ENCODE measurements around the gene CYP4F3. TPM values are rescaled to one million over a fixed set of nuclear protein-coding genes. Genes with fewer than 3 reads are reported as not detected.
"Not testable (repeated sequence)": the region's sequence is repeated elsewhere in the genome, so short reads cannot be mapped to it uniquely, and the experiment has no call there.

Gene CYP4F3
- total RNA-seq, 2 donors from 2014 or later, result 0.12 TPM; not detected in 1

DNA sequence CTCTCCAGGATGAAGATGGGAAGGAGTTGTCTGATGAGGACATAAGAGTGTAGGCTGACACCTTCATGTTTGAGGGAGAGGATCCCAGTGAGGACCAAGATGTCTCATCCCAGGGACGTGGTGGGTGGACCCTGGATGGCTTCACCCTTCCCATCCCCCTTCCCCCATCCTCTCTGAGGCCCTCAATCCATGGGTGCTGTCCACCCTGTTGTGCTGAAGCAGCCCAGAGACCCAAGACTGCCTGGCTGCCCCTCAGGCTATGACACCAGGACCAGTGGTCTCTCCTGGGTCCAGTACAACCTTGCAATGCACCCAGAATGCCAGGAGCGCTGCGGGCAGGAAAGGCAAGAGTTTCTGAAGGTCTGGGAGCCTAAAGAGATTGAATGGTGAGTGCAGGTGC lies 28.7 kb downstream of the CYP4F3 start:
- DNase-seq (ENCODE audit: low spot score) (no peak), ATAC-seq (no peak)
- no peaks in the 10 kb centered on the region for H3K36me3 Mint-ChIP-seq
- peaks cover 8% of the 10 kb centered on the region in 2 donors for H3K27me3 Mint-ChIP-seq
- H3K4me1 Mint-ChIP-seq (ENCODE audit: low read depth in 2 of 2), result peaks cover 0 to 3% of the 10 kb centered on the region in 2 donors
- no peaks in the 10 kb centered on the region for H3K9me3 Mint-ChIP-seq
- no peak overlapping the region for H3K4me3 Mint-ChIP-seq
- no peak overlapping the region for H3K27ac Mint-ChIP-seq

GRCh38 chr19:15669891-15670290 lies 29.2 kb downstream of the CYP4F3 start:
- no peaks in the 10 kb centered on the region for H3K9me3 Mint-ChIP-seq
- ATAC-seq (no peak), DNase-seq (ENCODE audit: low spot score) (no peak)
- no peak overlapping the region for H3K27ac Mint-ChIP-seq
- H3K4me1 Mint-ChIP-seq (ENCODE audit: low read depth in 2 of 2), result peaks cover 0 to 6% of the 10 kb centered on the region in 2 donors
- no peak overlapping the region for H3K4me3 Mint-ChIP-seq
- H3K27me3 Mint-ChIP-seq, result peaks cover 6 to 7% of the 10 kb centered on the region in 2 donors
- no peaks in the 10 kb centered on the region for H3K36me3 Mint-ChIP-seq

GRCh38 chr19:15671237-15671821 lies 30.6 kb downstream of the CYP4F3 start:
- no peaks in the 10 kb centered on the region for H3K9me3 Mint-ChIP-seq

DNA sequence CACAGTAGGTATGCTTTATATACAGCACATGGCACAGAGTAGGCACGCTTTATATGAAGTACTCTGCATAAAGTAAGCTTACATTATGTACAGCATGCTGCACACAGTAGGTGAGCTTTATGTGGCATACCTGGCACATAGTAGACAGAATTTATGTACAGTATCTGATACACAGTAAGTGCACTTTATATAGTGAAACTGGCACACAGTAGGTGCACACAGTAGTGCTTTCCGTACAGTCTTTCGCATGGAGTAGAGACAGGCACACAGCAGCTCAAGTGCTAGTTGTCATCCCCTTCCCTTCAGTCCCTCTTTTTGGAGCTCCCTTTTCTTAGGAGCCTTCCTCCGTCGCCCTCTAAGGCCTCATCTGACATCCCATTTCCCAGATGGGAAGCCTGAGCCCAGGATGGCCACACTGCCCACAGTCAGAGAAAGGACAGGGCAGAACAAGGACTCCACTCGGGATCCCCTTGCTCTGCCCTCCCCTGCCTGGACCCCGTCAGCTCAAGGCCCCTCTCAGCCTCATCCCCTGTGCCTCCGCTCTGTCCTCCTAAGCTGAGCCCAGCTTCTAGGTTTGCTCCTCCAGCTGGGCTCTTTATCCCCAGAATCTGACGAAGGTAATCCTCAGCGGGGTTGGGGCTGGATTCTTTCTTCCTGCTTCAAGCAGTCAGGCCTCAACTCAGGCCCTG lies 31.3 kb downstream of the CYP4F3 start:
- H3K4me3 Mint-ChIP-seq, result no peak overlapping the region
- H3K27ac Mint-ChIP-seq, result no peak overlapping the region
- H3K9me3 Mint-ChIP-seq, result no peaks in the 10 kb centered on the region
- H3K4me1 Mint-ChIP-seq (ENCODE audit: low read depth in 2 of 2), result peaks cover 0 to 6% of the 10 kb centered on the region in 2 donors
- DNase-seq (ENCODE audit: low spot score), result no peak
- ATAC-seq, result no peak
- H3K27me3 Mint-ChIP-seq, result peaks cover 0 to 6% of the 10 kb centered on the region in 2 donors
- H3K36me3 Mint-ChIP-seq, result no peaks in the 10 kb centered on the region

More at GRCh38 chr19:15671237-15671821, 30.6 kb downstream of the CYP4F3 start:
- Mint-ChIP-seq H3K27me3 (no peaks in the 10 kb centered on the region), H3K4me3 (no peak overlapping the region), H3K4me1 (ENCODE audit: low read depth in 2 of 2) (peaks cover 0 to 6% of the 10 kb centered on the region in 2 donors), H3K27ac (no peak overlapping the region), H3K36me3 (no peaks in the 10 kb centered on the region)
- DNase-seq (ENCODE audit: low spot score), result no peak
- ATAC-seq, result no peak

- peaks cover 4% of the 10 kb centered on the region for H3K36me3 Mint-ChIP-seq
- H3K4me1 Mint-ChIP-seq (ENCODE audit: low read depth in 2 of 2), result peaks cover 0 to 6% of the 10 kb centered on the region in 2 donors
- H3K9me3 Mint-ChIP-seq, result peaks cover 3% of the 10 kb centered on the region
- DNase-seq (ENCODE audit: low spot score) (no peak), ATAC-seq (peak; percentile 32 to 45)
- H3K27me3 Mint-ChIP-seq, result peaks cover 3 to 12% of the 10 kb centered on the region in 2 donors
- H3K4me3 Mint-ChIP-seq, result no peak within 1 kb of the TSS
- H3K27ac Mint-ChIP-seq, result no peak within 1 kb of the TSS
Measured at GRCh38 chr19:15672580-15673175, 32.0 kb downstream of the CYP4F3 start, which contains the start of gene CYP4F12. Gene CYP4F12 (plus strand): TSS chr19:15673087. CDS start chr19:15673530, 443 bp downstream.

GRCh38 chr19:15673176-15673654 lies 32.5 kb downstream of the CYP4F3 start:
- Mint-ChIP-seq H3K27ac (no peak overlapping the region), H3K4me3 (no peak overlapping the region)

GRCh38 chr19:15675560-15675959 lies 34.9 kb downstream of the CYP4F3 start:
- Mint-ChIP-seq H3K4me3 (no peak overlapping the region), H3K9me3 (peaks cover 7% of the 10 kb centered on the region), H3K27ac (no peak overlapping the region), H3K4me1 (ENCODE audit: low read depth in 2 of 2) (peaks cover 0 to 11% of the 10 kb centered on the region in 2 donors), H3K27me3 (peaks cover 16 to 36% of the 10 kb centered on the region in 2 donors), H3K36me3 (peaks cover 10% of the 10 kb centered on the region)
- ATAC-seq (no peak), DNase-seq (ENCODE audit: low spot score) (no peak)

More at GRCh38 chr19:15673176-15673654, 32.5 kb downstream of the CYP4F3 start:
- H3K36me3 Mint-ChIP-seq, result peaks cover 9% of the 10 kb centered on the region
- H3K9me3 Mint-ChIP-seq, result peaks cover 7% of the 10 kb centered on the region
- peaks cover 0 to 11% of the 10 kb centered on the region in 2 donors for H3K4me1 Mint-ChIP-seq (ENCODE audit: low read depth in 2 of 2)
- DNase-seq (ENCODE audit: low spot score), result no peak
- peaks cover 8 to 18% of the 10 kb centered on the region in 2 donors for H3K27me3 Mint-ChIP-seq
- peak; percentile 15 to 18 for ATAC-seq

GRCh38 chr19:15679089-15679488 lies 38.4 kb downstream of the CYP4F3 start:
- no peak overlapping the region for H3K27ac Mint-ChIP-seq
- H3K4me3 Mint-ChIP-seq, result no peak overlapping the region
- H3K4me1 Mint-ChIP-seq (ENCODE audit: low read depth in 2 of 2), result peaks cover 0 to 11% of the 10 kb centered on the region in 2 donors
- no peak for DNase-seq (ENCODE audit: low spot score)
- peaks cover 7% of the 10 kb centered on the region for H3K9me3 Mint-ChIP-seq
- H3K27me3 Mint-ChIP-seq, result peaks cover 22 to 56% of the 10 kb centered on the region in 2 donors
- ATAC-seq, result no peak
- peaks cover 10% of the 10 kb centered on the region for H3K36me3 Mint-ChIP-seq

GRCh38 chr19:15679865-15680264 lies 39.2 kb downstream of the CYP4F3 start:
- H3K4me1 Mint-ChIP-seq (ENCODE audit: low read depth in 2 of 2); H3K4me3 Mint-ChIP-seq; H3K27ac Mint-ChIP-seq; ATAC-seq; DNase-seq (ENCODE audit: low spot score); H3K36me3 Mint-ChIP-seq: not testable (repeated sequence)
- Mint-ChIP-seq H3K9me3 (peaks cover 10% of the 10 kb centered on the region), H3K27me3 (peaks cover 25 to 64% of the 10 kb centered on the region in 2 donors)

DNA sequence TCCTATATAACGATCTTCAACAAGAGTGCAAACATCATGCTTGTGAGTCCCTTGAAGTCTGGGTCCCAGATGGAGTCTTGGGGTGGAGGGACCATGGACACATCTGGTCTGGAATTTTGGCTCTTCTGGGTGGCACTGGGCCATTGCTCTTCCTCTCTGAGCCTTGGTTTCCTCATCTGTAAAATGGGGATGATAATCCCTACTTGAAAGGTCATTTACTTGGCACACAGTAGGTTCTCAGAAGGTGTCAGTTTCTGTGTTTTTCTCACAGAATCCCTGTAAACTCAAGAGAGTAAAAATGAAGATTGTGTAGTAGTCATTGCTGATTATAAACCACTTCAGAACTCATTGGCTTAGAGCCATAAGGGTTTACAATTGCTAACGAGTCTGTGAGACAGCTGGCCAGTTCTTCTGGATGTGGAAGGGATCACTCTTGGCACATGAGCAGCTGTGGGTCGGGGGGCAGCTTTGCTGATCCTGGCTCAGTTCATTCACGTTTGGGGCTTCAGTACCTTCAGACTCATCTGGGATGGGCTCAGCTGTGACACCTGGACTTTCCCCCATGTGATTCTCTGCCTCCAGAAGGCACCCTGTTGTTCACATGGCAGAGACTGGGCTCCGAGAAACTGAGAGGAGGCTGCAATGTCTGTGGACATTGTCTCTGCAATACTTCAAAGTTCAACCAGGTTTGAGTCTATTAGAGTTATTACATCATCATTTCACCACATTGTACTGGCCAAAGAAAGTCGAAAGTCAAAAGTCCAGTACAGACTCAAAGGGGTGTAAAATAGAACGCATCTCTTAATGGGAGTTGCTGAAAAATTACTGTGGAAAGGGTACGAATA lies 40.0 kb downstream of the CYP4F3 start:
- Mint-ChIP-seq H3K36me3 (peaks cover 10% of the 10 kb centered on the region), H3K27me3 (peaks cover 26 to 67% of the 10 kb centered on the region in 2 donors), H3K9me3 (peaks cover 10% of the 10 kb centered on the region), H3K27ac (no peak overlapping the region), H3K4me1 (ENCODE audit: low read depth in 2 of 2) (peaks cover 0 to 5% of the 10 kb centered on the region in 2 donors), H3K4me3 (no peak overlapping the region)
- no peak for ATAC-seq
- no peak for DNase-seq (ENCODE audit: low spot score)

- Mint-ChIP-seq H3K27me3 (peaks cover 30 to 64% of the 10 kb centered on the region in 2 donors), H3K4me3 (no peak overlapping the region), H3K9me3 (peaks cover 3% of the 10 kb centered on the region), H3K27ac (no peak overlapping the region), H3K36me3 (no peaks in the 10 kb centered on the region), H3K4me1 (ENCODE audit: low read depth in 2 of 2) (no peaks in the 10 kb centered on the region)
- DNase-seq (ENCODE audit: low spot score), result no peak
- no peak for ATAC-seq
Measured at GRCh38 chr19:15683411-15683810, 42.7 kb downstream of the CYP4F3 start.

GRCh38 chr19:15684828-15685227 lies 44.1 kb downstream of the CYP4F3 start:
- H3K27me3 Mint-ChIP-seq, result peaks cover 33 to 65% of the 10 kb centered on the region in 2 donors
- no peak for DNase-seq (ENCODE audit: low spot score)
- no peak overlapping the region for H3K27ac Mint-ChIP-seq
- no peaks in the 10 kb centered on the region for H3K36me3 Mint-ChIP-seq
- H3K4me3 Mint-ChIP-seq, result no peak overlapping the region
- no peaks in the 10 kb centered on the region for H3K4me1 Mint-ChIP-seq (ENCODE audit: low read depth in 2 of 2)
- peaks cover 3% of the 10 kb centered on the region for H3K9me3 Mint-ChIP-seq
- ATAC-seq, result no peak

- Mint-ChIP-seq H3K4me3 (no peak overlapping the region), H3K9me3 (no peaks in the 10 kb centered on the region), H3K27me3 (peaks cover 21 to 22% of the 10 kb centered on the region in 2 donors), H3K36me3 (no peaks in the 10 kb centered on the region), H3K4me1 (ENCODE audit: low read depth in 2 of 2) (no peaks in the 10 kb centered on the region), H3K27ac (no peak overlapping the region)
- ATAC-seq (no peak), DNase-seq (ENCODE audit: low spot score) (no peak)
Measured at GRCh38 chr19:15696654-15697194, 56.0 kb downstream of the CYP4F3 start.

Data from natural killer cell treated with Interleukin-12 subunit alpha and Interleukin-12 subunit beta and Interleukin-15 and Interleukin-18, amount 100 ng/mL, for 72 hours (primary cell).